ACHN (cell line): ENCODE results near the gene DAAM2.

ENCODE experiments used
- DNase-seq: peaks from one replicate; pipeline ENCODE4 v3.0.0-alpha.2; 2015
- in situ Hi-C: cut with HindIII; loops from 2 replicates; pipeline ENCODE4 v1.10.0; 2017; ENCODE audit warnings: low sequenced_read_pairs, low pct_ligation_motif_present, low pct_unique_long_range_greater_than_20kb

Gene DAAM2

GRCh38 chr6:39952167-39952566 is 160.0 kb downstream of the DAAM2 start:
- DNase-seq: no peak
- in situ Hi-C loops: no loop called here

GRCh38 chr6:39953076-39953618 is 161.0 kb downstream of the DAAM2 start:
- in situ Hi-C loops: no loop called here
- no peak for DNase-seq
